Endothelial cell of umbilical vein (primary cell): ENCODE results near the gene FSD1. TPM values are rescaled to one million over a fixed set of nuclear protein-coding genes. Genes with fewer than 3 reads are reported as not detected.

Experiments
- BruUV-seq: library from RNA; stranded (reverse); fragments of 400-500 nt; replicated peaks from 2 replicates; lab custom pipeline; 2021; lab: Mats Ljungman, UMichigan
- CTCF ChIA-PET: fragments of 300-600, 350-600 bp; sonication (Branson Sonifier 250); formaldehyde crosslinking; loops from one replicate; lab custom pipeline; 2021; ENCODE audit warnings: antibody characterized with exemption, inconsistent platforms; lab: Charles Lee
- POLR2A ChIA-PET: fragments of 300-600, 350-600 bp; sonication (Branson Sonifier 250); formaldehyde crosslinking; loops from one replicate; lab custom pipeline; 2021; ENCODE audit warnings: antibody characterized with exemption, inconsistent platforms; lab: Charles Lee
- DNase-seq: peaks from one replicate; pipeline ENCODE4 v3.0.0-alpha.2; 2011; ENCODE audit warnings: low read depth, low spot score
- FAIRE-seq: peaks from 2 replicates; lab custom pipeline; 2011; peaks lifted over from hg19 to GRCh38; lab: Jason Lieb, UNC
- H2AFZ ChIP-seq: 2 replicates; pipeline ENCODE4 v1.6.0; 2012; ENCODE audit warnings: low read depth, low read length, control low read depth, inconsistent platforms
- H3K27ac ChIP-seq: 2 replicates; pipeline ENCODE4 v1.5.1; 2011; ENCODE audit warnings: low read depth, mild to moderate bottlenecking, control low read depth, low read length, moderate library complexity; ENCODE audit not compliant: insufficient read depth
- H3K27me3 ChIP-seq, 2 experiments: 2 replicates each; pipeline versions ENCODE4 v1.6.0 to v1.6.1; 2011; ENCODE audit warnings: low read length in 2 of 2, mixed read lengths in 1 of 2; ENCODE audit not compliant: control insufficient read depth in 2 of 2, insufficient read depth in 2 of 2
- H3K36me3 ChIP-seq, 2 experiments: 2 replicates in 1 of 2; 3 replicates in 1 of 2; pipeline ENCODE4 v1.5.1; 2011; ENCODE audit warnings: low read length in 2 of 2, mild to moderate bottlenecking in 1 of 2, moderate library complexity in 1 of 2; ENCODE audit not compliant: control insufficient read depth in 2 of 2, insufficient read depth in 2 of 2; ENCODE audit errors: extremely low read depth in 1 of 2
- H3K4me1 ChIP-seq: 3 replicates; pipeline ENCODE4 v1.5.1; 2011; ENCODE audit warnings: mild to moderate bottlenecking, low read length; ENCODE audit not compliant: control insufficient read depth, insufficient read depth; ENCODE audit errors: extremely low read depth
- H3K4me2 ChIP-seq: 2 replicates; pipeline ENCODE4 v1.6.1; 2011; ENCODE audit warnings: low read length, control low read depth, mixed read lengths; ENCODE audit not compliant: insufficient read depth
- H3K4me3 ChIP-seq, 3 experiments: fragments of 200-600 bp in 1 of 3; sonication (generic), shearing (Covaris generic) in 1 of 3; replicated peaks in 1 of 3; 2 replicates each; pipeline ENCODE4 v1.5.1; 2011 to 2016; ENCODE audit warnings: control low read depth in 3 of 3, low read length in 3 of 3, mild to moderate bottlenecking in 2 of 3, inconsistent platforms in 1 of 3, low read depth in 1 of 3, moderate library complexity in 1 of 3; ENCODE audit not compliant: insufficient read depth in 1 of 3
- H3K79me2 ChIP-seq: 2 replicates; pipeline ENCODE4 v1.6.0; 2012; ENCODE audit warnings: low read length, inconsistent platforms; ENCODE audit not compliant: control insufficient read depth, insufficient read depth
- H3K9ac ChIP-seq: replicated peaks from 2 replicates; pipeline ENCODE3; 2011; ENCODE audit warnings: low read length, control low read depth; ENCODE audit not compliant: insufficient read depth; ENCODE audit errors: extremely low read depth
- H3K9me1 ChIP-seq: replicated peaks from 3 replicates; pipeline ENCODE4 v1.6.0; 2011; ENCODE audit warnings: mild to moderate bottlenecking, low read length; ENCODE audit not compliant: control insufficient read depth, insufficient read depth; ENCODE audit errors: extremely low read depth
- H3K9me3 ChIP-seq: replicated peaks from 2 replicates; pipeline ENCODE4 v1.5.1; 2012; ENCODE audit warnings: low read length, inconsistent platforms; ENCODE audit not compliant: control insufficient read depth, insufficient read depth
- H4K20me1 ChIP-seq: replicated peaks from 2 replicates; pipeline ENCODE3; 2011; ENCODE audit warnings: mild to moderate bottlenecking, low read length; ENCODE audit not compliant: control insufficient read depth, insufficient read depth; ENCODE audit errors: extremely low read depth
- EZH2 ChIP-seq: IDR thresholded peaks from 2 replicates; pipeline ENCODE4 v1.6.1; 2012; ENCODE audit warnings: borderline replicate concordance, low read depth, mild to moderate bottlenecking, moderate library complexity, low read length, inconsistent platforms; ENCODE audit not compliant: severe bottlenecking
- FOS ChIP-seq: IDR thresholded peaks from 2 replicates; pipeline ENCODE4 v1.6.1; 2011; ENCODE audit warnings: mild to moderate bottlenecking, low read length, moderate library complexity, borderline replicate concordance; ENCODE audit not compliant: insufficient read depth
- GATA2 ChIP-seq: IDR thresholded peaks from 2 replicates; pipeline ENCODE4 v1.7.0; 2011; ENCODE audit warnings: low read depth, mild to moderate bottlenecking, moderate library complexity, mixed read lengths, low read length; ENCODE audit not compliant: insufficient read length, insufficient read depth
- JUN ChIP-seq: IDR thresholded peaks from 2 replicates; pipeline ENCODE4 v1.6.1; 2011; ENCODE audit warnings: borderline replicate concordance, low read depth; ENCODE audit not compliant: insufficient read length, insufficient read depth
- MYC ChIP-seq: IDR thresholded peaks from one replicate; pipeline ENCODE4 v1.6.1; 2011; ENCODE audit warnings: mild to moderate bottlenecking, low read depth, low read length
- POLR2A ChIP-seq: IDR thresholded peaks from 2 replicates; pipeline ENCODE4 v1.6.1; 2012; ENCODE audit warnings: low read depth, mild to moderate bottlenecking, control low read depth, low read length
- POLR2AphosphoS5 ChIP-seq: IDR thresholded peaks from 2 replicates; pipeline ENCODE4 v1.6.1; 2012; ENCODE audit warnings: low read depth, mild to moderate bottlenecking, control low read depth, low read length, moderate library complexity; ENCODE audit not compliant: insufficient read depth
- dilution Hi-C: fragments of 300-500 bp; cut with MboI; formaldehyde crosslinking; loops from one replicate; pipeline ENCODE4 v1.15.0; 2019; ENCODE audit warnings: low sequenced_read_pairs; ENCODE audit not compliant: extremely low pct_ligation_motif_present
- intact Hi-C: fragments of 100-400 bp; cut with micrococcal nuclease; formaldehyde crosslinking; loops from one replicate; pipeline ENCODE4 v1.10.0; 2022
- polyA plus RNA-seq, 4 experiments: library from polyadenylated mRNA; depleted of rRNA in 3 of 4; stranded (reverse) in 3 of 4; unstranded in 1 of 4; fragments of >200 nt; gene quantifications; 2 replicates each; pipeline versions ENCODE4 v1.2.1 to v1.2.3, GENCODE V29; 2011 to 2012; ENCODE audit warnings: missing spikeins in 1 of 4
- total RNA-seq: library from RNA; stranded (reverse); gene quantifications from 2 replicates; pipeline ENCODE4 v1.2.3, GENCODE V29; 2021
- TF ChIP-seq, protein P1 (sequence below): IDR thresholded peaks from 2 replicates; pipeline ENCODE4 v1.6.1; 2011; ENCODE audit not compliant: insufficient read depth, insufficient read length
- TF ChIP-seq, protein P2 (sequence below), 2 donors: IDR thresholded peaks; 1 replicate in 1 of 2; 2 replicates in 1 of 2; pipeline ENCODE4 v1.5.1; 2011; ENCODE audit warnings: low read length in 2 of 2, mild to moderate bottlenecking in 2 of 2, moderate library complexity in 2 of 2, control low read depth in 1 of 2, inconsistent platforms in 1 of 2, low read depth in 1 of 2; ENCODE audit not compliant: insufficient read depth in 1 of 2; ENCODE audit errors: extremely low read depth in 1 of 2

Gene FSD1
- total and polyA plus RNA-seq, 2 donors (not counting 3 experiments of a cell fraction or from before 2014, with no cell fraction given) = 25.8 to 55.5 TPM

DNA sequence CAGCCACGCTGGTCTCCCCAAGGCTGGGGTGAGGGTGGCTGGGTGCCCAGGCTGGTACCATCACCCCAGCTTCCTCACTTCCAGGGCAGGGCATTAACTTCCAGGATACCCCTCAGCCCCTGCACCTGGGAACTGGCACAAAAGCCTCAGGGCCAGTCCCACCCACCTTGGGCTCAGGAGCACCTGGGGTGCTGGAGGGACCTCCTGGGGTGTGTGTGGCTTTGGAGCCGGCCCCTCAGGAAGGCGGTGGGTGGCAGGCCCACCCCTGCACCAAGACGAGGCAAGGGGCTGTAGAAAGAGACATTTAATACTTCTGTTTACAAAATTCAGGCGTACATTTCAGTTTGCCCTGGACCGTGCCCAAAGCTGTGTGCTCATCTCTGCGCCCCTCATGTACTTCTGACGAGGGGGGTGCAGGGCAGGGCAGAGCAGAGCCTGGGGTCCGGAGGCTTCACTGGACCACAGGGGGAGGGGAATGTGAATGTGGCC is 55.7 kb downstream of the FSD1 start:
- Histone ChIP-seq H3K9me1 (no peaks in the 10 kb centered on the region), H4K20me1 (no peaks in the 10 kb centered on the region), H3K9ac (no peak overlapping the region), H3K9me3 (no peaks in the 10 kb centered on the region), H3K27ac (no peak overlapping the region), H3K36me3 (peaks cover 4 to 57% of the 10 kb centered on the region in 2 experiments), H3K27me3 (no peaks in the 10 kb centered on the region), H3K4me1 (no peaks in the 10 kb centered on the region), H3K4me3 (no peak overlapping the region), H3K79me2 (no peaks in the 10 kb centered on the region), H3K4me2 (no peak overlapping the region), H2AFZ (no peak overlapping the region)
- ChIA-PET POLR2A (no interaction called here), CTCF (interaction anchor here (0.5 kb wide), 1 partner anchor 15 kb away, joined by 3 read pairs; no protein-coding TSS in a partner anchor)
- dilution Hi-C loops (loop anchor here (10.0 kb wide), 1 partner anchor 55 kb away; no protein-coding TSS in a partner anchor), intact Hi-C loops (no loop called here)
- DNase-seq (no peak), FAIRE-seq (no peak)
- BruUV-seq = no TSS peak
- TF ChIP-seq EZH2 = no peak
- TF ChIP-seq JUN = no peak
- TF ChIP-seq MYC = no peak
- no peak for TF ChIP-seq GATA2
- TF ChIP-seq, protein P1, sequence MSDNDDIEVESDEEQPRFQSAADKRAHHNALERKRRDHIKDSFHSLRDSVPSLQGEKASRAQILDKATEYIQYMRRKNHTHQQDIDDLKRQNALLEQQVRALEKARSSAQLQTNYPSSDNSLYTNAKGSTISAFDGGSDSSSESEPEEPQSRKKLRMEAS = no peak
- TF ChIP-seq, protein P2, sequence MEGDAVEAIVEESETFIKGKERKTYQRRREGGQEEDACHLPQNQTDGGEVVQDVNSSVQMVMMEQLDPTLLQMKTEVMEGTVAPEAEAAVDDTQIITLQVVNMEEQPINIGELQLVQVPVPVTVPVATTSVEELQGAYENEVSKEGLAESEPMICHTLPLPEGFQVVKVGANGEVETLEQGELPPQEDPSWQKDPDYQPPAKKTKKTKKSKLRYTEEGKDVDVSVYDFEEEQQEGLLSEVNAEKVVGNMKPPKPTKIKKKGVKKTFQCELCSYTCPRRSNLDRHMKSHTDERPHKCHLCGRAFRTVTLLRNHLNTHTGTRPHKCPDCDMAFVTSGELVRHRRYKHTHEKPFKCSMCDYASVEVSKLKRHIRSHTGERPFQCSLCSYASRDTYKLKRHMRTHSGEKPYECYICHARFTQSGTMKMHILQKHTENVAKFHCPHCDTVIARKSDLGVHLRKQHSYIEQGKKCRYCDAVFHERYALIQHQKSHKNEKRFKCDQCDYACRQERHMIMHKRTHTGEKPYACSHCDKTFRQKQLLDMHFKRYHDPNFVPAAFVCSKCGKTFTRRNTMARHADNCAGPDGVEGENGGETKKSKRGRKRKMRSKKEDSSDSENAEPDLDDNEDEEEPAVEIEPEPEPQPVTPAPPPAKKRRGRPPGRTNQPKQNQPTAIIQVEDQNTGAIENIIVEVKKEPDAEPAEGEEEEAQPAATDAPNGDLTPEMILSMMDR (IDR thresholded peaks at IDR 0.05; ENCODE audit: extremely low read depth in 1 of 2, insufficient read depth in 1 of 2, low read depth in 1 of 2, low read length in 2 of 2) = no peak
- no peak for TF ChIP-seq POLR2AphosphoS5
- TF ChIP-seq FOS = no peak
- no peak for TF ChIP-seq POLR2A
